IPS-18c (cell line): Measurements from ENCODE around the gene TRAF1.
"Not testable (repeated sequence)": the region's sequence is repeated elsewhere in the genome, so short reads cannot be mapped to it uniquely, and the experiment has no call there.

Experiments
- H3K4me3 ChIP-seq: 2 replicates; pipeline ENCODE4 v1.7.0; 2013; ENCODE audit warnings: low read depth, mild to moderate bottlenecking, low read length, moderate library complexity; ENCODE audit not compliant: insufficient read depth
- H3K9me3 ChIP-seq: one replicate; pipeline ENCODE4 v1.6.1; 2013; ENCODE audit warnings: mild to moderate bottlenecking, low read length, moderate library complexity; ENCODE audit not compliant: control insufficient read depth, insufficient read depth

Gene TRAF1

GRCh38 chr9:120926397-120926928, at the start of gene TRAF1:
Gene TRAF1, minus strand, starts transcription at chr9:120926796. Its CDS starts 721 bp downstream, at chr9:120926075.
- H3K4me3 ChIP-seq, result no peak within 1 kb of the TSS
- no peaks in the 10 kb centered on the region for H3K9me3 ChIP-seq

GRCh38 chr9:120974921-120975320, 48.3 kb upstream of the TRAF1 start:
- H3K9me3 ChIP-seq, result peaks cover 2% of the 10 kb centered on the region
- no peak overlapping the region for H3K4me3 ChIP-seq

- peaks cover 2% of the 10 kb centered on the region for H3K9me3 ChIP-seq
- H3K4me3 ChIP-seq, result no peak overlapping the region
Observed at GRCh38 chr9:120974181-120974580, 47.6 kb upstream of the TRAF1 start.

GRCh38 chr9:120971938-120972337, 45.3 kb upstream of the TRAF1 start:
- Histone ChIP-seq H3K9me3 (no peaks in the 10 kb centered on the region), H3K4me3 (no peak overlapping the region)

- not testable (repeated sequence) for H3K9me3 ChIP-seq, H3K4me3 ChIP-seq
Observed at GRCh38 chr9:120971471-120971870, 44.9 kb upstream of the TRAF1 start.

- Histone ChIP-seq H3K9me3 (no peaks in the 10 kb centered on the region), H3K4me3 (no peak overlapping the region)
Observed at GRCh38 chr9:120970244-120970643, 43.6 kb upstream of the TRAF1 start.

- Histone ChIP-seq H3K4me3 (no peak overlapping the region), H3K9me3 (no peaks in the 10 kb centered on the region)
Observed at GRCh38 chr9:120966013-120966369, 39.4 kb upstream of the TRAF1 start.

- Histone ChIP-seq H3K4me3 (no peak overlapping the region), H3K9me3 (no peaks in the 10 kb centered on the region)
Observed at GRCh38 chr9:120965344-120966012, 38.9 kb upstream of the TRAF1 start.

- Histone ChIP-seq H3K9me3 (no peaks in the 10 kb centered on the region), H3K4me3 (no peak overlapping the region)
Observed at GRCh38 chr9:120961936-120962335, 35.3 kb upstream of the TRAF1 start.

- Histone ChIP-seq H3K4me3 (no peak overlapping the region), H3K9me3 (no peaks in the 10 kb centered on the region)
Observed at GRCh38 chr9:120960001-120960400, 33.4 kb upstream of the TRAF1 start.

GRCh38 chr9:120956862-120957261, 30.3 kb upstream of the TRAF1 start:
- no peak overlapping the region for H3K4me3 ChIP-seq
- no peaks in the 10 kb centered on the region for H3K9me3 ChIP-seq

- no peak overlapping the region for H3K4me3 ChIP-seq
- no peaks in the 10 kb centered on the region for H3K9me3 ChIP-seq
Observed at GRCh38 chr9:120951960-120952618, 25.5 kb upstream of the TRAF1 start.

- no peak overlapping the region for H3K4me3 ChIP-seq
- no peaks in the 10 kb centered on the region for H3K9me3 ChIP-seq
Observed at GRCh38 chr9:120950421-120951388, 24.1 kb upstream of the TRAF1 start.

- H3K4me3 ChIP-seq, result no peak overlapping the region
- H3K9me3 ChIP-seq, result no peaks in the 10 kb centered on the region
Observed at GRCh38 chr9:120949290-120949689, 22.7 kb upstream of the TRAF1 start.

- Histone ChIP-seq H3K4me3 (no peak overlapping the region), H3K9me3 (no peaks in the 10 kb centered on the region)
Observed at GRCh38 chr9:120948824-120949223, 22.2 kb upstream of the TRAF1 start.

- Histone ChIP-seq H3K4me3 (no peak overlapping the region), H3K9me3 (no peaks in the 10 kb centered on the region)
Observed at GRCh38 chr9:120947222-120947621, 20.6 kb upstream of the TRAF1 start.

- Histone ChIP-seq H3K4me3 (no peak overlapping the region), H3K9me3 (no peaks in the 10 kb centered on the region)
Observed at GRCh38 chr9:120946259-120946658, 19.7 kb upstream of the TRAF1 start.
